Stimulated activated naive CD8-positive, alpha-beta T cell treated with anti-CD3 and anti-CD28 coated beads, Interleukin-15, Interleukin-2, amounts not matched to agents 100 U/mL and 50 U/mL, for 24 hours (primary cell): ENCODE measurements around the gene NIFK.
"Not testable (repeated sequence)": the region's sequence is repeated elsewhere in the genome, so short reads cannot be mapped to it uniquely, and the experiment has no call there.

Experiments
- ATAC-seq: fragments of 150-1000 bp; cut with Tn5 transposase; one replicate; pipeline ENCODE4 v1.10.0; 2021
- DNase-seq: peaks from one replicate; pipeline ENCODE4 v3.0.0; 2021

NIFK gene

GRCh38 chr2:121695171-121695451 is 41.6 kb downstream of the NIFK start:
- DNase-seq = no peak
- no peak for ATAC-seq

DNA sequence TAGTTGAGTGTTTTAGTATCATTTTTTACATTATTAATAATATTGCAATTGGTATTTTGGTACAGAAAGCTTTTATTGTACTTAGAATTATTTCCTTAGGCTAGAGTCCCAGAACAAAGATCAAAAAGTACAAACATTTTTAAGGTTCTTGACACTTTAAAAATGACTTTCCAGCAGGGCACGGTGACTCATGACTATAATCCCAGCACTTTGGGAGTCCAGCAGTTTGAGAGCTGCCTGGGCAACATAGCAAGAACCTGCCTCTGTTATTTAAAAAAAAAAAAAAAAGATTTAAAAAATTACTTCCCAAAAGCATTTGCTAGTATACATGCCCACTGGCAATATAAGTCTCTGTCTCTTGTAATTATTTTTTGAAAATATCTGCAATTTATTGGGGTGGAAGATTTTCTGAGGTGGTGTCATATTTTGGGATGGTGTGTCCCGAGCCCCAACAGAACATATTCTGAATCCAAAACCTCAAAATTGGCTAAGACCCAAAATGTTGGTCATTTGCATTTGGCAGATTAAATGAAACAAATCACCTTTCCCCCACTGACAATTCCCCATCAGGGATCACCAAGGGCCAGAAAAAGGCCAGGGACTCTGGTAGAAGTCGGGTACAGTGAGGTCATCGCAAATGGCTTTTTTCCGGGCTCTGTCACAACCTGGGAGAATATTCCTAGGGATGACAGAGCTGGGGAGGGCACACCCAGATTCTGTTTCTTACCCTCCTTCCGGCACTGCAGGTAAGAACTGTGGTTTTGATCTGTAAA is 42.1 kb downstream of the NIFK start:
- ATAC-seq (no peak), DNase-seq (no peak)

DNA sequence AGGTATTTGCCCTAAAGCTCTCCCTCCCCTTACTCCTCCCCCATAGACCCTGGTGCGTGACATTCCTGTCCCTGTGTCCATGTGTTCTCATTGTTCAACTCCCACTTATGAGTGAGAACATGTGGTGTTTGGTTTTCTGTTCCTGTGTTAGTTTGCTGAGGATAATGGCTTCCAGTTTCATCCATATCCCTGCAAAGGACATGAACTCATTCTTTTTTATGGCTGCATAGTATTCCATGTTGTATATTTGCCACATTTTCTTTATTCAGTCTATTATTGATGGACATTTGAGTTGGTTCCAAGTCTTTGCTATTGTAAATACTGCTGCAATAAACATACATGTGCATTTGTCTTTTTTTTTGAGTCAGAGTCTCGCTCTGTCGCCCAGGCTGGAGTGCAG is 46.1 kb downstream of the NIFK start:
- ATAC-seq, DNase-seq: not testable (repeated sequence)

DNA sequence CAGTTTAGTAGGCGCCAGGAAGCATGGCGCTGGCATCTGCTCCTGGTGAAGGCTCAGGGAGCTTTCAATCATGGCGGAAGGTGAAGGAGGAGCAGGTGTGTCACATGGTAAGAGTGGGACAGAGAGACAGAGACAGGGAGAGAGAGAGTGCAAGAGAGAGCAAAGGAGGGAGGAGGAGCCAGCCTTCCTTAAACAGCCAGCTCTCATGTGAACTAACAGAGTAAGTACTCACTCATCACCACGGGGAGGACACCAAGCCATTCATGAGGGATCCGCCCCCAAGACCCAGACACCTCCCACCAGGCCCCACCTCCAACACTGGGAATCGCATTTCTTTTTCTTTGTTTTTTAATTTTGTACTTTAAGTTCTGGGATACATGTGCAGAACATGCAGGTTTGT is 46.6 kb downstream of the NIFK start:
- DNase-seq (no peak), ATAC-seq (no peak)

GRCh38 chr2:121689356-121689755 is 47.3 kb downstream of the NIFK start:
- no peak for DNase-seq
- no peak for ATAC-seq

DNA sequence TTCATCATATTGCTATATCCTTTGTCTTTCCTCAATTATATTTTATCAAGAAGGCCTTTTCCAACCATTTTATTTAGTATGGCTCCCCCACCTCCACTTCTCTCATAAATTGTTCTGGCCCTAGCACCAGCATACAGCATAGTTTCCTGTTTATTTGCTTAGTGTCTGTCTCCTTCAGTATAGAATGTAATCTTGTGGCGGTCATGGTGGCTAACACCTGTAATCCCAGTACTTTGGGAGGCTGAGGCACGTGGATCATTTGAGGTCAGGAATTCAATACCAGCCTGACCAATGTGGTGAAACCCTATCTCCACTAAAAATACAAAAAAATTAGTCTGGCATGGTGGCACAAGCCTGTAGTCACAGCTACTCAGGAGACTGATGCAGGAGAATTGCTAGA is 47.9 kb downstream of the NIFK start:
- ATAC-seq (no peak), DNase-seq (no peak)

DNA sequence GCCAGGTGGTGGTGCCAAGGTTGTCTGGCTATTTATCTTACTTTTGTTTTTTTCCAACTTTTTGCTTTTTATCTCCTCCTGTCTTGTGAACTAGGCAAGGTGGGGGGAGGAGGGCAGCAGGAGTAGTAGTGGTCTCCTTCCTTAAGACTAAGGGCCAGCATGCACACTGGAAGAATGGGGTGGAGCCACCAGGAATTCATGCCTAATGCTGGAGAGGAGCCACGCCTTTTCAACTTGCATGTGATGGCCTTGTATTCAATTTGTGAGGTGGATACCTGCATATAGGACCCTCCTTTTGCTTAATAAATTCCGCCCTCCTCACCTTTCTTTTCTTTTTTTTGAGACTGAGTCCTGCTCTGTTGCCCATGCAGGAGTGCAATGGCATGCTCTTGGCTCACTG is 49.8 kb downstream of the NIFK start:
- DNase-seq (no peak), ATAC-seq (no peak)

DNA sequence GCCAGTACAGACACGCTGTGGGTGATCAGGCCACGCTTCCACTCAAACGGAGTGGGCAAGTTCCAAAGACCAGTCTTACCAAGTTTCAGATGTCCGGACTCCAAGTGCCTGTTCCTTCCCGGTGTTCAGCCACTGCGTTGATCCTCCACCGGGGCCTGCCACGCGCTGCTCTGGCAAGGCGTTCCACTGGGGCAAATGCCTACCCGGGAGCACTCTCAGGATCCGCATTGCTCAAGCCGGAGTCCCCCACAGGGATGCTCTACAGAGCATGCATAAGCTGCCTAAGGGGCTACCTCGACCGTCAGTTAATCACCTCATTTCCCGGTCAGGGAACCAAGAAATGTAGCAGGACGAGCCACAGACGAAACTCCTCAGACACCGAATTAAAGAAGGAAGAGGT is 50.5 kb downstream of the NIFK start:
- DNase-seq = no peak
- no peak for ATAC-seq

DNA sequence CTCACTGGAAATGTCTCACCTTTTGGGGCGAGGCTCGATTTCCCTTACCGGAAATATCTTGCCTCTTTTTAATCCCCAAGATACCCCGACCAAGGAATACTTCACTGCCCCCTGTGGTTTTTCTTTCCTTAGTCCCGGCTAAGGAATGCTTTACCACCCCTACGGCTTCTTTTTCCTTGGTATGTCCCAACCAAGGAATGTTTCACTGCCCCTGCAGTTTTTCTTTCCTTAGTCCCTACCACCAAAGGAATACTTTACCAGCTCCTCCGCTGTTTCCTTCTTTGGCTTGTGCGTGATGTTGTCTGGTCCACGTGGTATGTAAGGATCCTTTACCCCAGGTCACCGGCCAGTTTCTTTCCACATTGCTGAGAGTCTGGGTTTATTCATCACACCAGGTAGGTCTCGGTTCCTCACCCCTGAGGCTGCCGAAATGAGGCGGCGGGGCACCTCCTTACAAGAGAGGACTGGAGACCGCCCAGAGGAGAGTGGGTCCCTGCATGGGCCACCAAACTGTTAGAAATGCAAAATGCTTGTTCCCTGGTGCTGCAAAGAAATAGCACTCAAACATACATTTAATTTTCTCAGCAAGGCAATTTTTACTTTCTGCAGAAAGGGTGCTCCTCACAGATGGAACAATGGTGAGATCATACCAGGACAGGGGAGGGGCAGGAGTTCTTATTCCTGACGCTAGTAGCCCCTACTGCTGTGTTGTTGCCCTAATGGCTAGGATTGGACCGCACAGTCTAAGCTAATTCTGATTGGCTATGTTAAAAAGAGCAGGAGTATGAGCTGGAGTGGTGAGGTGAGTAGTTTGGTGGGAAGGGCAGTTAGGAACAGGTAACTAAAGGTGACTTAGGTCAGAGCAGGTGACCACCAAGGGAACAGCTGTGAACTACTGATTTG is 54.0 kb downstream of the NIFK start:
- no peak for DNase-seq
- no peak for ATAC-seq

DNA sequence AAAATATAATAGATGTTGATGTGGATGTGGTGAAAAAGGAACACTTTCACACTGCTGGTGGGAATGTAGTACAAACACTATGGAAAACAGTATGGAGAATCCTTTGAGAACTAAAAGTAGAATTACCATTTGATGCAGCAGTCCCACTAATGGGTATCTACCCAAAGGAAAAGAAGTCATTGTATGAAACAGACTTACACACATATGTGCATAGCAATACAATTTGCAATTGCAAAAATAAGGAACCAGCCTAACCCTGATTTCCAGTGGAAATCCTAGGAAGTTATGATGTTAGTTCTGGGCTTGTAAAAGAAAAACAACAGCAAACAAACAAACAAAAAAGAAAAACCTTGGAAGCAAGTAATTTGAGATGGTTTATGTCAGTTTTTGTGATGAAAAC is 58.8 kb downstream of the NIFK start:
- DNase-seq (no peak), ATAC-seq (no peak)
